Esophagus squamous epithelium (tissue), 5 donors: ENCODE results near the gene UTP20. TPM values are rescaled to one million over a fixed set of nuclear protein-coding genes. Genes with fewer than 3 reads are reported as not detected.

Source experiments
- DNase-seq: peaks from one replicate; lab custom pipeline; 2025; lab: John Stamatoyannopoulos, UW
- H3K27ac ChIP-seq, 4 donors: fragments of 200-600 bp; sonication (generic); one replicate each; pipeline ENCODE4 v1.5.1; 2016 to 2019; ENCODE audit warnings: mild to moderate bottlenecking in 1 of 4
- H3K27me3 ChIP-seq, 4 donors: fragments of 200-600 bp; sonication (generic); 1 replicate in 3 of 4; 2 replicates in 1 of 4; pipeline versions ENCODE4 v1.5.1 to v1.6.0; 2017 to 2021; ENCODE audit warnings: antibody characterized with exemption in 1 of 4
- H3K36me3 ChIP-seq, 3 donors: fragments of 200-600 bp; sonication (generic); one replicate each; pipeline ENCODE4 v1.5.1; 2016 to 2019
- H3K4me1 ChIP-seq, 3 donors: fragments of 200-600 bp; sonication (generic); one replicate each; pipeline ENCODE4 v1.5.1; 2017 to 2019
- H3K4me3 ChIP-seq, 4 donors: fragments of 200-600 bp; sonication (generic); 1 replicate in 3 of 4; 2 replicates in 1 of 4; pipeline ENCODE4 v1.5.1; 2016 to 2019; ENCODE audit warnings: mild to moderate bottlenecking in 2 of 4, moderate library complexity in 1 of 4
- H3K9me3 ChIP-seq, 3 donors: fragments of 200-600 bp; sonication (generic); one replicate each; pipeline ENCODE4 v1.5.1; 2016 to 2019
- POLR2A ChIP-seq, 4 donors: fragments of 450-650 bp; IDR thresholded peaks; one replicate each; pipeline ENCODE4 v1.6.1; 2017; ENCODE audit warnings: antibody characterized with exemption in 4 of 4, mild to moderate bottlenecking in 4 of 4, moderate library complexity in 3 of 4
- WGBS, 2 donors: methylation state at CpG; one replicate each; pipeline ENCODE4 v1.1.5; 2018; 5-methylcytosine and 5-hydroxymethylcytosine counted together
- intact Hi-C: fragments of 100-400 bp; cut with DNase I; formaldehyde crosslinking; loops from one replicate; pipeline ENCODE4 v1.15.0; 2022
- total RNA-seq, 4 donors: library from RNA; depleted of rRNA; stranded (reverse); fragments of >200 nt; gene quantifications; one replicate each; pipeline ENCODE4 v1.1.0, GENCODE V29; 2016
- TF ChIP-seq, protein P1 (sequence below), 6 experiments: fragments of 450-650 bp in 4 of 6; fragments of 200-600 bp in 2 of 6; sonication (generic) in 2 of 6; IDR thresholded peaks; one replicate each; pipeline ENCODE4 v1.5.1; 2016 to 2019; ENCODE audit warnings: antibody characterized with exemption in 6 of 6, mild to moderate bottlenecking in 4 of 6, moderate library complexity in 4 of 6
- donor health status: DM: yes; HTN: yes; CAD: no.

Gene UTP20
- total RNA-seq, 4 donors from 2014 or later, result 5.5 to 20.5 (median 13.5) TPM

- no peak for DNase-seq
- no peaks in the 10 kb centered on the region for H3K9me3 ChIP-seq
- no peaks in the 10 kb centered on the region for H3K4me1 ChIP-seq
- no peak overlapping the region for H3K4me3 ChIP-seq
- H3K27ac ChIP-seq, result no peak overlapping the region
- intact Hi-C loops, result no loop called here
- H3K36me3 ChIP-seq, result no peaks in the 10 kb centered on the region
- peaks cover 0 to 21% (median 0%) of the 10 kb centered on the region in 4 donors for H3K27me3 ChIP-seq
- TF ChIP-seq POLR2A (IDR thresholded peaks at IDR 0.05), result no peak
- TF ChIP-seq, protein P1, sequence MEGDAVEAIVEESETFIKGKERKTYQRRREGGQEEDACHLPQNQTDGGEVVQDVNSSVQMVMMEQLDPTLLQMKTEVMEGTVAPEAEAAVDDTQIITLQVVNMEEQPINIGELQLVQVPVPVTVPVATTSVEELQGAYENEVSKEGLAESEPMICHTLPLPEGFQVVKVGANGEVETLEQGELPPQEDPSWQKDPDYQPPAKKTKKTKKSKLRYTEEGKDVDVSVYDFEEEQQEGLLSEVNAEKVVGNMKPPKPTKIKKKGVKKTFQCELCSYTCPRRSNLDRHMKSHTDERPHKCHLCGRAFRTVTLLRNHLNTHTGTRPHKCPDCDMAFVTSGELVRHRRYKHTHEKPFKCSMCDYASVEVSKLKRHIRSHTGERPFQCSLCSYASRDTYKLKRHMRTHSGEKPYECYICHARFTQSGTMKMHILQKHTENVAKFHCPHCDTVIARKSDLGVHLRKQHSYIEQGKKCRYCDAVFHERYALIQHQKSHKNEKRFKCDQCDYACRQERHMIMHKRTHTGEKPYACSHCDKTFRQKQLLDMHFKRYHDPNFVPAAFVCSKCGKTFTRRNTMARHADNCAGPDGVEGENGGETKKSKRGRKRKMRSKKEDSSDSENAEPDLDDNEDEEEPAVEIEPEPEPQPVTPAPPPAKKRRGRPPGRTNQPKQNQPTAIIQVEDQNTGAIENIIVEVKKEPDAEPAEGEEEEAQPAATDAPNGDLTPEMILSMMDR (IDR thresholded peaks at IDR 0.05), result no peak
Observed at GRCh38 chr12:101267111-101267510, 12.8 kb upstream of the UTP20 start.

DNA sequence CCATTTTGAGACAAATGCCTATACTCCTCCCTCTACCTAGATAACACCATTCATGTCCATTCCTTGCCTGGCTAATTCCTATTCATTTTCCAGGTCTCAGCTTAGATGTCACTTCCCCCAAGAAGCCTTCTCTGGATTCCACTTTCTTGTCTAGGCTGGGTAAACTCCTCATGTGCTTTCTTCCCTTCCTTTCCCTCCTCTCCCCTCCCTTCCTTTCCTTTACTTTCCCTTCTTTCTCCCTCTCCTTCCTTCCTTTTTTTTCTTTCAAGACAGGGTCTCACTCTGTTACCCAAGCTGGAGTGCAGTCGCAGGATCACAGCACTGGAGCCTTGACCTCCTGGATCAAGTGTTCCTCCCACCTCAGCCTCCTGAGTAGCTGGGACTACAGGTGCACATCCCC is 3.5 kb upstream of the UTP20 start:
- H3K9me3 ChIP-seq, result no peaks in the 10 kb centered on the region
- intact Hi-C loops, result no loop called here
- 87 to 90% methylated on average over 1 of the region's 1 CpG for WGBS, 2 donors

GRCh38 chr12:101277443-101277842 is 2.5 kb upstream of the UTP20 start:
- TF ChIP-seq, protein P1 (IDR thresholded peaks at IDR 0.05), result no peak
- no peak for TF ChIP-seq POLR2A (IDR thresholded peaks at IDR 0.05)
- H3K4me3 ChIP-seq, result no peak overlapping the region
- no peak for DNase-seq
- no peaks in the 10 kb centered on the region for H3K27me3 ChIP-seq
- no peak overlapping the region for H3K27ac ChIP-seq
- intact Hi-C loops, result no loop called here
- peaks cover 0 to 28% (median 8%) of the 10 kb centered on the region in 3 donors for H3K4me1 ChIP-seq
- no peaks in the 10 kb centered on the region for H3K9me3 ChIP-seq
- WGBS, 2 donors, result 39 to 58% methylated on average over 3 of the region's 3 CpGs
- peaks cover 0 to 10% (median 0%) of the 10 kb centered on the region in 3 donors for H3K36me3 ChIP-seq

More for the DNA sequence above, 3.5 kb upstream of the UTP20 start:
- peaks cover 0 to 26% (median 8%) of the 10 kb centered on the region in 3 donors for H3K4me1 ChIP-seq
- H3K4me3 ChIP-seq, result no peak overlapping the region
- H3K36me3 ChIP-seq, result no peaks in the 10 kb centered on the region
- no peak overlapping the region for H3K27ac ChIP-seq
- H3K27me3 ChIP-seq, result peaks cover 0 to 4% (median 0%) of the 10 kb centered on the region in 4 donors
- TF ChIP-seq, protein P1 (IDR thresholded peaks at IDR 0.05), result no peak
- TF ChIP-seq POLR2A (IDR thresholded peaks at IDR 0.05), result no peak
- DNase-seq, result no peak

- Histone ChIP-seq H3K36me3 (peaks cover 0 to 95% (median 7%) of the 10 kb centered on the region in 3 donors), H3K4me3 (no peak overlapping the region), H3K9me3 (no peaks in the 10 kb centered on the region), H3K27ac (no peak overlapping the region), H3K4me1 (no peaks in the 10 kb centered on the region), H3K27me3 (no peaks in the 10 kb centered on the region)
- DNase-seq, result no peak
- TF ChIP-seq, protein P1 (IDR thresholded peaks at IDR 0.05), result no peak
- TF ChIP-seq POLR2A (IDR thresholded peaks at IDR 0.05), result no peak
- 75 to 76% methylated on average over 3 of the region's 3 CpGs for WGBS, 2 donors
- intact Hi-C loops, result no loop called here
Observed at GRCh38 chr12:101287357-101287756, 7.5 kb downstream of the UTP20 start.

DNA sequence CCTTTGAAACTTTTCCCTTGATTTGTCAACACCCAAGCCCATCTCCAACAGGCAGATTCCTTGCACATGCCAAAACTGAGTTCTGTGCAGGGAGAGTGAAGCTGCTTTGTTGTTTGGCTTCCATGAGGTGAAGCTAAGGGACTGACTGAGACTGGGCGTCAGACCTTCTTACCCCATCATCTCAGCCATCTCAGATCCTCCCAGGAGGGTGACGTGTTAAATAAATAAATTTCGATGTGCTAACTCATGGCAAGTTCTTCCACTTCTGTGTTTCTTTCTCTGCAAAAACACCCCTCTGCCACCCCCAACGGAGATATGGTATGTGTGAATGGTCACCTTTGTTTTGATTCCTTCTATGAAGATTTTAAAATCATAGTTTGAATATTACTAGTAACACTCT is 17.8 kb downstream of the UTP20 start:
- Histone ChIP-seq H3K9me3 (no peaks in the 10 kb centered on the region), H3K4me3 (no peak overlapping the region), H3K36me3 (peaks cover 0 to 100% (median 15%) of the 10 kb centered on the region in 3 donors), H3K4me1 (no peaks in the 10 kb centered on the region), H3K27ac (no peak overlapping the region), H3K27me3 (no peaks in the 10 kb centered on the region)
- DNase-seq, result no peak
- no peak for TF ChIP-seq POLR2A (IDR thresholded peaks at IDR 0.05)
- TF ChIP-seq, protein P1 (IDR thresholded peaks at IDR 0.05), result no peak
- 86 to 92% methylated on average over 4 of the region's 4 CpGs for WGBS, 2 donors
- intact Hi-C loops, result no loop called here
